ENCODE data around the gene SULT4A1. TPM values are rescaled to one million over a fixed set of nuclear protein-coding genes. Genes with fewer than 3 reads are reported as not detected.
A peak's percentile ranks its signal among the peaks of the same experiment; 100 is the strongest.

Gene SULT4A1
- total RNA-seq, 4 donors from 2014 or later, result 0.34 to 0.47 TPM; not detected in 2

- H3K4me1 ChIP-seq, result peaks cover 5% of the 10 kb centered on the region
Observed at GRCh38 chr22:43860831-43861230, 1.5 kb downstream of the SULT4A1 start.

GRCh38 chr22:43860126-43860525 lies 2.2 kb downstream of the SULT4A1 start:
- no peak overlapping the region for H3K27ac ChIP-seq
- H3K27me3 ChIP-seq, result peaks cover 70% of the 10 kb centered on the region
- H3K4me1 ChIP-seq, result peaks cover 5% of the 10 kb centered on the region
- no peaks in the 10 kb centered on the region for H3K9me3 ChIP-seq
- TF ChIP-seq EP300 (IDR thresholded peaks at IDR 0.05), result no peak
- no peak for TF ChIP-seq POLR2AphosphoS5 (IDR thresholded peaks at IDR 0.05)
- TF ChIP-seq POLR2A (IDR thresholded peaks at IDR 0.05), result no peak
- no peak for TF ChIP-seq CTCF (IDR thresholded peaks at IDR 0.05)
- H3K4me3 ChIP-seq, result no peak overlapping the region
- no peaks in the 10 kb centered on the region for H3K36me3 ChIP-seq
- 72% methylated on average over 5 of the region's 11 CpGs for WGBS
- no peak for DNase-seq (ENCODE audit: low spot score in 2 of 2)

More at GRCh38 chr22:43860831-43861230, 1.5 kb downstream of the SULT4A1 start:
- no peaks in the 10 kb centered on the region for H3K9me3 ChIP-seq
- H3K4me3 ChIP-seq, result no peak overlapping the region
- H3K27ac ChIP-seq, result no peak overlapping the region
- no peaks in the 10 kb centered on the region for H3K36me3 ChIP-seq
- H3K27me3 ChIP-seq, result peaks cover 74% of the 10 kb centered on the region
- 76% methylated on average over 12 of the region's 12 CpGs for WGBS
- TF ChIP-seq CTCF (IDR thresholded peaks at IDR 0.05), result no peak
- no peak for TF ChIP-seq POLR2AphosphoS5 (IDR thresholded peaks at IDR 0.05)
- TF ChIP-seq EP300 (IDR thresholded peaks at IDR 0.05), result no peak
- no peak for TF ChIP-seq POLR2A (IDR thresholded peaks at IDR 0.05)
- DNase-seq (ENCODE audit: low spot score in 2 of 2), result no peak

- no peaks in the 10 kb centered on the region for H3K9me3 ChIP-seq
- no peak for DNase-seq (ENCODE audit: low spot score in 2 of 2)
- H3K27ac ChIP-seq, result no peak overlapping the region
- H3K27me3 ChIP-seq, result peaks cover 69% of the 10 kb centered on the region
- H3K36me3 ChIP-seq, result no peaks in the 10 kb centered on the region
- TF ChIP-seq POLR2A (IDR thresholded peaks at IDR 0.05) (no peak), POLR2AphosphoS5 (IDR thresholded peaks at IDR 0.05) (no peak), CTCF (IDR thresholded peaks at IDR 0.05) (no peak), EP300 (IDR thresholded peaks at IDR 0.05) (no peak)
- H3K4me1 ChIP-seq, result peaks cover 5% of the 10 kb centered on the region
- 81% methylated on average over 14 of the region's 14 CpGs for WGBS
- no peak overlapping the region for H3K4me3 ChIP-seq
Observed at GRCh38 chr22:43859621-43860020, 2.7 kb downstream of the SULT4A1 start.

- Histone ChIP-seq H3K27ac (no peak overlapping the region), H3K27me3 (peaks cover 65% of the 10 kb centered on the region), H3K9me3 (no peaks in the 10 kb centered on the region), H3K4me3 (no peak overlapping the region), H3K36me3 (no peaks in the 10 kb centered on the region), H3K4me1 (peaks cover 5% of the 10 kb centered on the region)
- TF ChIP-seq POLR2A (IDR thresholded peaks at IDR 0.05), result no peak
- TF ChIP-seq POLR2AphosphoS5 (IDR thresholded peaks at IDR 0.05), result no peak
- no peak for TF ChIP-seq EP300 (IDR thresholded peaks at IDR 0.05)
- no peak for TF ChIP-seq CTCF (IDR thresholded peaks at IDR 0.05)
- WGBS, result 88% methylated on average over 7 of the region's 7 CpGs
- DNase-seq (ENCODE audit: low spot score in 2 of 2), result peak in 1 of 2 donors; percentile 57
Observed at GRCh38 chr22:43859176-43859575, 3.1 kb downstream of the SULT4A1 start.

GRCh38 chr22:43858156-43858895 lies 4.0 kb downstream of the SULT4A1 start:
- Histone ChIP-seq H3K27me3 (peaks cover 58% of the 10 kb centered on the region), H3K4me3 (no peak overlapping the region), H3K27ac (no peak overlapping the region), H3K4me1 (peaks cover 5% of the 10 kb centered on the region), H3K9me3 (no peaks in the 10 kb centered on the region), H3K36me3 (no peaks in the 10 kb centered on the region)
- DNase-seq (ENCODE audit: low spot score in 2 of 2), result peak in 1 of 2 donors; percentile 48
- 79% methylated on average over 11 of the region's 11 CpGs for WGBS
- TF ChIP-seq POLR2AphosphoS5 (IDR thresholded peaks at IDR 0.05) (no peak), EP300 (IDR thresholded peaks at IDR 0.05) (no peak), CTCF (IDR thresholded peaks at IDR 0.05) (no peak), POLR2A (IDR thresholded peaks at IDR 0.05) (no peak)
